H9 (cell line): ENCODE results near the gene DMAC2L. TPM values are rescaled to one million over a fixed set of nuclear protein-coding genes. Genes with fewer than 3 reads are reported as not detected.

Source experiments
- DNase-seq: peaks from one replicate; pipeline ENCODE4 v3.0.0-alpha.2; 2017
- H2AFZ ChIP-seq: one replicate; pipeline ENCODE4 v1.6.1; 2013; ENCODE audit warnings: mild to moderate bottlenecking, low read length, control low read depth, moderate library complexity
- H2AK5ac ChIP-seq: 2 replicates; pipeline ENCODE4 v1.6.1; 2013; ENCODE audit warnings: low read length, control low read depth, mixed read lengths; ENCODE audit not compliant: insufficient read length
- H2BK120ac ChIP-seq: one replicate; pipeline ENCODE4 v1.6.1; 2013; ENCODE audit warnings: low read depth, mild to moderate bottlenecking, low read length, control low read depth, inconsistent platforms; ENCODE audit not compliant: poor library complexity, severe bottlenecking
- H2BK12ac ChIP-seq: 2 replicates; pipeline ENCODE4 v1.6.1; 2013; ENCODE audit warnings: low read length, control low read depth, mixed read lengths, low read depth; ENCODE audit not compliant: insufficient read length
- H2BK15ac ChIP-seq: 2 replicates; pipeline ENCODE4 v1.6.1; 2013; ENCODE audit warnings: low read depth, low read length, control low read depth
- H2BK20ac ChIP-seq: one replicate; pipeline ENCODE4 v1.6.1; 2013; ENCODE audit warnings: low read depth, mild to moderate bottlenecking, low read length, control low read depth, inconsistent platforms; ENCODE audit not compliant: poor library complexity, severe bottlenecking
- H2BK5ac ChIP-seq: 2 replicates; pipeline ENCODE4 v1.6.1; 2013; ENCODE audit warnings: low read length, control low read depth, mixed read lengths; ENCODE audit not compliant: insufficient read length
- H3K14ac ChIP-seq: 2 replicates; pipeline ENCODE4 v1.6.1; 2013; ENCODE audit warnings: low read length, control low read depth; ENCODE audit not compliant: insufficient read depth
- H3K18ac ChIP-seq: 2 replicates; pipeline ENCODE4 v1.6.1; 2013; ENCODE audit warnings: low read depth, mild to moderate bottlenecking, mixed read lengths, low read length, control low read depth; ENCODE audit not compliant: insufficient read length
- H3K23ac ChIP-seq: 2 replicates; pipeline ENCODE4 v1.6.1; 2013; ENCODE audit warnings: low read length, control low read depth, mixed read lengths, low read depth; ENCODE audit not compliant: insufficient read length
- H3K23me2 ChIP-seq: 2 replicates; pipeline ENCODE4 v1.6.1; 2013; ENCODE audit warnings: low read depth, mild to moderate bottlenecking, mixed read lengths, low read length, control low read depth; ENCODE audit not compliant: insufficient read length, poor library complexity, severe bottlenecking
- H3K27ac ChIP-seq: 2 replicates; pipeline ENCODE4 v1.5.1; 2013; ENCODE audit warnings: low read length, control low read depth, mixed read lengths, low read depth; ENCODE audit not compliant: insufficient read length
- H3K27me3 ChIP-seq: 2 replicates; pipeline ENCODE4 v1.6.1; 2013; ENCODE audit warnings: low read length, control low read depth, inconsistent platforms; ENCODE audit not compliant: insufficient read depth
- H3K4ac ChIP-seq: 2 replicates; pipeline ENCODE4 v1.6.1; 2013; ENCODE audit warnings: low read depth, mild to moderate bottlenecking, control low read depth, inconsistent platforms, low read length, moderate library complexity
- H3K4me1 ChIP-seq: 2 replicates; pipeline ENCODE4 v1.6.1; 2013; ENCODE audit warnings: low read length, control low read depth, inconsistent platforms; ENCODE audit not compliant: insufficient read depth
- H3K4me2 ChIP-seq: 2 replicates; pipeline ENCODE4 v1.6.1; 2013; ENCODE audit warnings: low read length, control low read depth, mixed read lengths; ENCODE audit not compliant: insufficient read length, insufficient read depth
- H3K56ac ChIP-seq: 2 replicates; pipeline ENCODE4 v1.6.1; 2013; ENCODE audit warnings: low read depth, mild to moderate bottlenecking, mixed read lengths, low read length, control low read depth; ENCODE audit not compliant: insufficient read length
- H3K79me1 ChIP-seq: 2 replicates; pipeline ENCODE4 v1.6.1; 2013; ENCODE audit warnings: low read depth, mild to moderate bottlenecking, moderate library complexity, low read length, control low read depth, inconsistent platforms; ENCODE audit not compliant: insufficient read depth, poor library complexity, severe bottlenecking
- H3K79me2 ChIP-seq: 2 replicates; pipeline ENCODE4 v1.6.1; 2013; ENCODE audit warnings: low read length, control low read depth, inconsistent platforms; ENCODE audit not compliant: insufficient read depth
- H3K9ac ChIP-seq: 2 replicates; pipeline ENCODE4 v1.6.1; 2013; ENCODE audit warnings: low read length, control low read depth, mixed read lengths; ENCODE audit not compliant: insufficient read length; ENCODE audit errors: extremely low read depth
- H3K9me3 ChIP-seq: one replicate; pipeline ENCODE4 v1.6.1; 2013; ENCODE audit warnings: low read depth, low read length, inconsistent platforms; ENCODE audit not compliant: control insufficient read depth
- H3T11ph ChIP-seq: one replicate; pipeline ENCODE4 v1.6.1; 2013; ENCODE audit warnings: mild to moderate bottlenecking, low read length, control low read depth, inconsistent platforms
- H4K20me1 ChIP-seq: one replicate; pipeline ENCODE4 v1.6.1; 2013; ENCODE audit not compliant: control insufficient read depth, insufficient read length, insufficient read depth
- H4K5ac ChIP-seq: 2 replicates; pipeline ENCODE4 v1.6.1; 2013; ENCODE audit warnings: low read depth, mild to moderate bottlenecking, mixed read lengths, low read length, control low read depth; ENCODE audit not compliant: insufficient read length
- H4K8ac ChIP-seq: replicated peaks from 2 replicates; pipeline ENCODE4 v1.6.1; 2013; ENCODE audit warnings: low read length, control low read depth, mixed read lengths, low read depth; ENCODE audit not compliant: insufficient read length
- H4K91ac ChIP-seq: 2 replicates; pipeline ENCODE4 v1.6.1; 2013; ENCODE audit warnings: low read depth, mild to moderate bottlenecking, moderate library complexity, mixed read lengths, low read length, control low read depth; ENCODE audit not compliant: insufficient read length
- H3K27ac Mint-ChIP-seq, 3 experiments: 2 replicates in 2 of 3; 3 replicates in 1 of 3; pipeline ENCODE4 v1.8.0; 2020 to 2021; ENCODE audit warnings: mixed read lengths in 3 of 3, mild to moderate bottlenecking in 1 of 3, moderate library complexity in 1 of 3
- H3K27me3 Mint-ChIP-seq: 2 replicates; pipeline ENCODE4 v1.8.0; 2021; ENCODE audit warnings: low read depth, mild to moderate bottlenecking, moderate library complexity, mixed read lengths
- H3K36me3 Mint-ChIP-seq, 3 experiments: 2 replicates in 2 of 3; 3 replicates in 1 of 3; pipeline ENCODE4 v1.8.0; 2020 to 2021; ENCODE audit warnings: low read depth in 3 of 3, mixed read lengths in 3 of 3; ENCODE audit not compliant: insufficient read depth in 1 of 3
- H3K4me1 Mint-ChIP-seq, 2 experiments: 2 replicates each; pipeline ENCODE4 v1.8.0; 2020; ENCODE audit warnings: mixed read lengths in 2 of 2
- H3K4me3 Mint-ChIP-seq, 2 experiments: 2 replicates in 1 of 2; 3 replicates in 1 of 2; pipeline ENCODE4 v1.8.0; 2020 to 2021; ENCODE audit warnings: mild to moderate bottlenecking in 2 of 2, mixed read lengths in 2 of 2, moderate library complexity in 1 of 2
- H3K9me3 Mint-ChIP-seq, 2 experiments: 2 replicates in 1 of 2; 3 replicates in 1 of 2; pipeline ENCODE4 v1.8.0; 2020; ENCODE audit warnings: mild to moderate bottlenecking in 2 of 2, mixed read lengths in 2 of 2, moderate library complexity in 1 of 2
- CTCF ChIP-seq: fragments of 200-600 bp; sonication (generic); conservative IDR thresholded peaks from 3 replicates; pipeline ENCODE4 v1.8.0; 2021; ENCODE audit warnings: antibody characterized with exemption, mild to moderate bottlenecking
- WGBS: extraction: QIAGEN DNeasy Blood & Tissue Kit; methylation state at CpG from one replicate; pipeline ENCODE4 v1.1.7; 2013; ENCODE audit warnings: missing lambda C conversion rate, low lambda C conversion rate, mixed read lengths; ENCODE audit not compliant: insufficient read length; ENCODE audit errors: extremely low coverage; 5-methylcytosine and 5-hydroxymethylcytosine counted together
- total RNA-seq: library from RNA; stranded (reverse); gene quantifications from 2 replicates; pipeline ENCODE4 v1.2.1, GENCODE V29; 2021

The DMAC2L gene
- total RNA-seq, 1 experiment from 2014 or later, result 22.4 TPM

- peak overlapping the region; percentile 54 for H3K9ac ChIP-seq
- no peak overlapping the region for H4K5ac ChIP-seq
- H3K27me3 ChIP-seq, result no peaks in the 10 kb centered on the region
- H3K14ac ChIP-seq, result peak overlapping the region; percentile 54; the same call in 1 of the 2 replicates
- H3K18ac ChIP-seq, result peak overlapping the region; percentile 31
- no peak overlapping the region for H2AFZ ChIP-seq
- no peaks in the 10 kb centered on the region for H3K9me3 ChIP-seq
- peak overlapping the region; percentile 90 for H3K4me2 ChIP-seq
- no peak overlapping the region for H2BK15ac ChIP-seq
- H3K4ac ChIP-seq, result no peak overlapping the region
- no peak overlapping the region for H2BK20ac ChIP-seq
- H3K23me2 ChIP-seq, result peaks cover 9% of the 10 kb centered on the region
- no peak overlapping the region for H2BK120ac ChIP-seq
- no peaks in the 10 kb centered on the region; the same call in 1 of the 2 replicates for H3K27me3 Mint-ChIP-seq
- peak overlapping the region; percentile 88 to 94 for H3K4me3 Mint-ChIP-seq
- H3K4me1 Mint-ChIP-seq, result peaks cover 10 to 24% of the 10 kb centered on the region in 2 experiments
- H3K27ac Mint-ChIP-seq, result peak overlapping the region; percentile 25 to 89 (median 84)
- H3K27ac ChIP-seq, result no peak overlapping the region
- H3K36me3 Mint-ChIP-seq, result peaks cover 30 to 39% (median 32%) of the 10 kb centered on the region in 3 experiments
- H2BK5ac ChIP-seq, result no peak overlapping the region
- peaks cover 13 to 17% of the 10 kb centered on the region in 2 experiments for H3K9me3 Mint-ChIP-seq
- peaks cover 10% of the 10 kb centered on the region; the same call in 1 of the 2 replicates for H3K79me2 ChIP-seq
- DNase-seq, result no peak
- H2BK12ac ChIP-seq, result no peak overlapping the region
- no CpG with 5 or more reads among the region's 18 CpGs for WGBS
- no peak overlapping the region for H3K56ac ChIP-seq
- no peaks in the 10 kb centered on the region for H3K79me1 ChIP-seq
- no peak overlapping the region for H3T11ph ChIP-seq
- no peaks in the 10 kb centered on the region for H4K20me1 ChIP-seq
- H4K91ac ChIP-seq, result no peak overlapping the region
- peak; percentile 75 for TF ChIP-seq CTCF
- no peak overlapping the region for H4K8ac ChIP-seq
- no peaks in the 10 kb centered on the region for H3K4me1 ChIP-seq
- H2AK5ac ChIP-seq, result no peak overlapping the region
- H3K23ac ChIP-seq, result no peak overlapping the region
Measured at GRCh38 chr14:50311337-50311971, 670 bp upstream of the DMAC2L start.
